Heart left ventricle (tissue), 13 donors: ENCODE data around the gene APRT.

Experiments
- POLR2A ChIP-seq, 2 donors: fragments of 450-650 bp; IDR thresholded peaks; one replicate each; pipeline ENCODE4 v1.6.1; 2017; ENCODE audit warnings: antibody characterized with exemption in 2 of 2, mild to moderate bottlenecking in 2 of 2, moderate library complexity in 2 of 2
- TF ChIP-seq, protein P1 (sequence below), 12 donors: fragments of 200-600 bp; sonication (generic) in 4 of 12; IDR thresholded peaks; one replicate each; pipeline versions ENCODE4 v1.5.0 to v1.8.0; 2018 to 2022; ENCODE audit warnings: antibody characterized with exemption in 12 of 12, mild to moderate bottlenecking in 5 of 12
- donor health status: ischemic (EF 13 %, LVEDD 7.1; RV severe dilation, severe dysfunction).
- donor health status: DM: no; HTN: yes; CAD: no.
- donor health status: DM: no; HTN: no; CAD: no.
- donor health status: ischemic (EF 25% LVEDD 6.9; RV normal size, moderate dysfunction).
- donor health status: ischemic (EF 25% LVEDD 5.7; RV mildly dilated, moderate dysfunction).
- donor health status: ischemic (EF 35%, LVEDD 5.7; RV mildly dilated, moderate dysfunction).
- donor health status: nonischemic (EF 11% LVEDD 7.7; RV severe dilation, severe dysfunction).
- donor health status: DM: yes; HTN: yes; CAD: no.
- donor health status: PGD.
- donor health status: ischemic (EF 29% LVEDD 5.4; RV normal size, mild dysfunction).
- donor health status: nonischemic (EF 23%, LVEDD 6.1; RV moderate dilation, normal function).

DNA sequence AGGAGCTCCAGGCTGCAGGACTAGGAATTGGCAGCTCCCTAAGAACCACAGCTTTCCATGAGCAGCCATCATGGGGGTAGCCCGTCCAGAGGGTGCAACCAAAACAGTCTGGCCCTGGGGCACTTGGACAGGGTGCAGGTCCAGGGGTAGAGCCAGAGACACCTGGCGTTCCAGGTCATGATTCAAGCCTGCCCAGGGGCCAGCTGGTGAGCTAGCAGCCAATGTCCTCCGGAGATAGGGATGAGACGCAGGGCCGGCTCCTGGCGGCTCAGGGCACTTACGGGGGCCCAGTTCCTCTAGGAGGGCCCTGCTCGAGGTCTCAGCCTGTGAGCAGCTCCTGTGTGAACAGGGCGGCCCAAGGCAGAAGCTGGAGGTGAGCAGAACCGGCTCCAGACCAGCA lies 48.8 kb downstream of the APRT start:
- TF ChIP-seq, protein P1, sequence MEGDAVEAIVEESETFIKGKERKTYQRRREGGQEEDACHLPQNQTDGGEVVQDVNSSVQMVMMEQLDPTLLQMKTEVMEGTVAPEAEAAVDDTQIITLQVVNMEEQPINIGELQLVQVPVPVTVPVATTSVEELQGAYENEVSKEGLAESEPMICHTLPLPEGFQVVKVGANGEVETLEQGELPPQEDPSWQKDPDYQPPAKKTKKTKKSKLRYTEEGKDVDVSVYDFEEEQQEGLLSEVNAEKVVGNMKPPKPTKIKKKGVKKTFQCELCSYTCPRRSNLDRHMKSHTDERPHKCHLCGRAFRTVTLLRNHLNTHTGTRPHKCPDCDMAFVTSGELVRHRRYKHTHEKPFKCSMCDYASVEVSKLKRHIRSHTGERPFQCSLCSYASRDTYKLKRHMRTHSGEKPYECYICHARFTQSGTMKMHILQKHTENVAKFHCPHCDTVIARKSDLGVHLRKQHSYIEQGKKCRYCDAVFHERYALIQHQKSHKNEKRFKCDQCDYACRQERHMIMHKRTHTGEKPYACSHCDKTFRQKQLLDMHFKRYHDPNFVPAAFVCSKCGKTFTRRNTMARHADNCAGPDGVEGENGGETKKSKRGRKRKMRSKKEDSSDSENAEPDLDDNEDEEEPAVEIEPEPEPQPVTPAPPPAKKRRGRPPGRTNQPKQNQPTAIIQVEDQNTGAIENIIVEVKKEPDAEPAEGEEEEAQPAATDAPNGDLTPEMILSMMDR (IDR thresholded peaks at IDR 0.05): no peak
- no peak for TF ChIP-seq POLR2A (IDR thresholded peaks at IDR 0.05)
